Endothelial cell of umbilical vein (primary cell): ENCODE results near the gene OR5L1. TPM values are rescaled to one million over a fixed set of nuclear protein-coding genes. Genes with fewer than 3 reads are reported as not detected.

Experiments
- BruUV-seq: library from RNA; stranded (reverse); fragments of 400-500 nt; replicated peaks from 2 replicates; lab custom pipeline; 2021; lab: Mats Ljungman, UMichigan
- CTCF ChIA-PET: fragments of 300-600, 350-600 bp; sonication (Branson Sonifier 250); formaldehyde crosslinking; loops from one replicate; lab custom pipeline; 2021; ENCODE audit warnings: antibody characterized with exemption, inconsistent platforms; lab: Charles Lee
- POLR2A ChIA-PET: fragments of 300-600, 350-600 bp; sonication (Branson Sonifier 250); formaldehyde crosslinking; loops from one replicate; lab custom pipeline; 2021; ENCODE audit warnings: antibody characterized with exemption, inconsistent platforms; lab: Charles Lee
- DNase-seq: peaks from one replicate; pipeline ENCODE4 v3.0.0-alpha.2; 2011; ENCODE audit warnings: low read depth, low spot score
- FAIRE-seq: peaks from 2 replicates; lab custom pipeline; 2011; peaks lifted over from hg19 to GRCh38; lab: Jason Lieb, UNC
- H2AFZ ChIP-seq: 2 replicates; pipeline ENCODE4 v1.6.0; 2012; ENCODE audit warnings: low read depth, low read length, control low read depth, inconsistent platforms
- H3K27ac ChIP-seq: 2 replicates; pipeline ENCODE4 v1.5.1; 2011; ENCODE audit warnings: low read depth, mild to moderate bottlenecking, control low read depth, low read length, moderate library complexity; ENCODE audit not compliant: insufficient read depth
- H3K27me3 ChIP-seq, 2 experiments: 2 replicates each; pipeline versions ENCODE4 v1.6.0 to v1.6.1; 2011; ENCODE audit warnings: low read length in 2 of 2, mixed read lengths in 1 of 2; ENCODE audit not compliant: control insufficient read depth in 2 of 2, insufficient read depth in 2 of 2
- H3K36me3 ChIP-seq, 2 experiments: 2 replicates in 1 of 2; 3 replicates in 1 of 2; pipeline ENCODE4 v1.5.1; 2011; ENCODE audit warnings: low read length in 2 of 2, mild to moderate bottlenecking in 1 of 2, moderate library complexity in 1 of 2; ENCODE audit not compliant: control insufficient read depth in 2 of 2, insufficient read depth in 2 of 2; ENCODE audit errors: extremely low read depth in 1 of 2
- H3K4me1 ChIP-seq: 3 replicates; pipeline ENCODE4 v1.5.1; 2011; ENCODE audit warnings: mild to moderate bottlenecking, low read length; ENCODE audit not compliant: control insufficient read depth, insufficient read depth; ENCODE audit errors: extremely low read depth
- H3K4me2 ChIP-seq: 2 replicates; pipeline ENCODE4 v1.6.1; 2011; ENCODE audit warnings: low read length, control low read depth, mixed read lengths; ENCODE audit not compliant: insufficient read depth
- H3K4me3 ChIP-seq, 3 experiments: fragments of 200-600 bp in 1 of 3; sonication (generic), shearing (Covaris generic) in 1 of 3; replicated peaks in 1 of 3; 2 replicates each; pipeline ENCODE4 v1.5.1; 2011 to 2016; ENCODE audit warnings: control low read depth in 3 of 3, low read length in 3 of 3, mild to moderate bottlenecking in 2 of 3, inconsistent platforms in 1 of 3, low read depth in 1 of 3, moderate library complexity in 1 of 3; ENCODE audit not compliant: insufficient read depth in 1 of 3
- H3K79me2 ChIP-seq: 2 replicates; pipeline ENCODE4 v1.6.0; 2012; ENCODE audit warnings: low read length, inconsistent platforms; ENCODE audit not compliant: control insufficient read depth, insufficient read depth
- H3K9ac ChIP-seq: replicated peaks from 2 replicates; pipeline ENCODE3; 2011; ENCODE audit warnings: low read length, control low read depth; ENCODE audit not compliant: insufficient read depth; ENCODE audit errors: extremely low read depth
- H3K9me1 ChIP-seq: replicated peaks from 3 replicates; pipeline ENCODE4 v1.6.0; 2011; ENCODE audit warnings: mild to moderate bottlenecking, low read length; ENCODE audit not compliant: control insufficient read depth, insufficient read depth; ENCODE audit errors: extremely low read depth
- H3K9me3 ChIP-seq: replicated peaks from 2 replicates; pipeline ENCODE4 v1.5.1; 2012; ENCODE audit warnings: low read length, inconsistent platforms; ENCODE audit not compliant: control insufficient read depth, insufficient read depth
- H4K20me1 ChIP-seq: replicated peaks from 2 replicates; pipeline ENCODE3; 2011; ENCODE audit warnings: mild to moderate bottlenecking, low read length; ENCODE audit not compliant: control insufficient read depth, insufficient read depth; ENCODE audit errors: extremely low read depth
- EZH2 ChIP-seq: IDR thresholded peaks from 2 replicates; pipeline ENCODE4 v1.6.1; 2012; ENCODE audit warnings: borderline replicate concordance, low read depth, mild to moderate bottlenecking, moderate library complexity, low read length, inconsistent platforms; ENCODE audit not compliant: severe bottlenecking
- FOS ChIP-seq: IDR thresholded peaks from 2 replicates; pipeline ENCODE4 v1.6.1; 2011; ENCODE audit warnings: mild to moderate bottlenecking, low read length, moderate library complexity, borderline replicate concordance; ENCODE audit not compliant: insufficient read depth
- GATA2 ChIP-seq: IDR thresholded peaks from 2 replicates; pipeline ENCODE4 v1.7.0; 2011; ENCODE audit warnings: low read depth, mild to moderate bottlenecking, moderate library complexity, mixed read lengths, low read length; ENCODE audit not compliant: insufficient read length, insufficient read depth
- JUN ChIP-seq: IDR thresholded peaks from 2 replicates; pipeline ENCODE4 v1.6.1; 2011; ENCODE audit warnings: borderline replicate concordance, low read depth; ENCODE audit not compliant: insufficient read length, insufficient read depth
- MYC ChIP-seq: IDR thresholded peaks from one replicate; pipeline ENCODE4 v1.6.1; 2011; ENCODE audit warnings: mild to moderate bottlenecking, low read depth, low read length
- POLR2A ChIP-seq: IDR thresholded peaks from 2 replicates; pipeline ENCODE4 v1.6.1; 2012; ENCODE audit warnings: low read depth, mild to moderate bottlenecking, control low read depth, low read length
- POLR2AphosphoS5 ChIP-seq: IDR thresholded peaks from 2 replicates; pipeline ENCODE4 v1.6.1; 2012; ENCODE audit warnings: low read depth, mild to moderate bottlenecking, control low read depth, low read length, moderate library complexity; ENCODE audit not compliant: insufficient read depth
- dilution Hi-C: fragments of 300-500 bp; cut with MboI; formaldehyde crosslinking; loops from one replicate; pipeline ENCODE4 v1.15.0; 2019; ENCODE audit warnings: low sequenced_read_pairs; ENCODE audit not compliant: extremely low pct_ligation_motif_present
- intact Hi-C: fragments of 100-400 bp; cut with micrococcal nuclease; formaldehyde crosslinking; loops from one replicate; pipeline ENCODE4 v1.10.0; 2022
- polyA plus RNA-seq, 4 experiments: library from polyadenylated mRNA; depleted of rRNA in 3 of 4; stranded (reverse) in 3 of 4; unstranded in 1 of 4; fragments of >200 nt; gene quantifications; 2 replicates each; pipeline versions ENCODE4 v1.2.1 to v1.2.3, GENCODE V29; 2011 to 2012; ENCODE audit warnings: missing spikeins in 1 of 4
- total RNA-seq: library from RNA; stranded (reverse); gene quantifications from 2 replicates; pipeline ENCODE4 v1.2.3, GENCODE V29; 2021
- TF ChIP-seq, protein P1 (sequence below): IDR thresholded peaks from 2 replicates; pipeline ENCODE4 v1.6.1; 2011; ENCODE audit not compliant: insufficient read depth, insufficient read length
- TF ChIP-seq, protein P2 (sequence below), 2 donors: IDR thresholded peaks; 1 replicate in 1 of 2; 2 replicates in 1 of 2; pipeline ENCODE4 v1.5.1; 2011; ENCODE audit warnings: low read length in 2 of 2, mild to moderate bottlenecking in 2 of 2, moderate library complexity in 2 of 2, control low read depth in 1 of 2, inconsistent platforms in 1 of 2, low read depth in 1 of 2; ENCODE audit not compliant: insufficient read depth in 1 of 2; ENCODE audit errors: extremely low read depth in 1 of 2

Gene OR5L1
- total and polyA plus RNA-seq, 2 donors (not counting 3 experiments of a cell fraction or from before 2014, with no cell fraction given), result not detected

DNA sequence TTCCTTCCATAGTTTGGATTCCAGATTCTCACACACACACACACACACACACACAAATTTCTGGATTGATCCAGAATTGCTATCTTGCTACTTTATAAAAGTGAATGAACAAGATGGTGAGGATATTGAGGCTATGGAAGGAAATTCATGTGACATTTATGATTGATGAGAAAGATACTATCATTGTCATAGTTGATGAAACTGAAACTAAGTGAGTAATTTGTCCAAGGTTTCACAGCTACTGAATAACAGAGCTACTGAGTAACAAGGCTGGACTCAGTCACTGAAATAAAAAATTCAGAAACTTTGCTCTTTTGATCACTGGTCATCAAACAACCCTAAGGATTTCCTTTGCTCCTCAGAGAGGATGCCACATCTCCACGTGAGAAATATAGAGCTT is 43.5 kb downstream of the OR5L1 start:
- BruUV-seq, result no TSS peak
- dilution Hi-C loops, result no loop called here
- POLR2A ChIA-PET, result no interaction called here

More for the DNA sequence above, 43.5 kb downstream of the OR5L1 start:
- no peak for TF ChIP-seq GATA2
- TF ChIP-seq FOS, result no peak
- TF ChIP-seq, protein P1, sequence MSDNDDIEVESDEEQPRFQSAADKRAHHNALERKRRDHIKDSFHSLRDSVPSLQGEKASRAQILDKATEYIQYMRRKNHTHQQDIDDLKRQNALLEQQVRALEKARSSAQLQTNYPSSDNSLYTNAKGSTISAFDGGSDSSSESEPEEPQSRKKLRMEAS, result no peak
- TF ChIP-seq, protein P2, sequence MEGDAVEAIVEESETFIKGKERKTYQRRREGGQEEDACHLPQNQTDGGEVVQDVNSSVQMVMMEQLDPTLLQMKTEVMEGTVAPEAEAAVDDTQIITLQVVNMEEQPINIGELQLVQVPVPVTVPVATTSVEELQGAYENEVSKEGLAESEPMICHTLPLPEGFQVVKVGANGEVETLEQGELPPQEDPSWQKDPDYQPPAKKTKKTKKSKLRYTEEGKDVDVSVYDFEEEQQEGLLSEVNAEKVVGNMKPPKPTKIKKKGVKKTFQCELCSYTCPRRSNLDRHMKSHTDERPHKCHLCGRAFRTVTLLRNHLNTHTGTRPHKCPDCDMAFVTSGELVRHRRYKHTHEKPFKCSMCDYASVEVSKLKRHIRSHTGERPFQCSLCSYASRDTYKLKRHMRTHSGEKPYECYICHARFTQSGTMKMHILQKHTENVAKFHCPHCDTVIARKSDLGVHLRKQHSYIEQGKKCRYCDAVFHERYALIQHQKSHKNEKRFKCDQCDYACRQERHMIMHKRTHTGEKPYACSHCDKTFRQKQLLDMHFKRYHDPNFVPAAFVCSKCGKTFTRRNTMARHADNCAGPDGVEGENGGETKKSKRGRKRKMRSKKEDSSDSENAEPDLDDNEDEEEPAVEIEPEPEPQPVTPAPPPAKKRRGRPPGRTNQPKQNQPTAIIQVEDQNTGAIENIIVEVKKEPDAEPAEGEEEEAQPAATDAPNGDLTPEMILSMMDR (IDR thresholded peaks at IDR 0.05; ENCODE audit: extremely low read depth in 1 of 2, insufficient read depth in 1 of 2, low read depth in 1 of 2, low read length in 2 of 2), result no peak
- TF ChIP-seq EZH2, result no peak
- TF ChIP-seq POLR2A, result no peak
- TF ChIP-seq MYC, result no peak
- TF ChIP-seq JUN, result no peak
- TF ChIP-seq POLR2AphosphoS5, result no peak
- no peaks in the 10 kb centered on the region for H4K20me1 ChIP-seq
- CTCF ChIA-PET, result no interaction called here
- no peak overlapping the region for H3K27ac ChIP-seq
- H3K4me2 ChIP-seq, result no peak overlapping the region
- no peaks in the 10 kb centered on the region for H3K79me2 ChIP-seq
- H3K4me1 ChIP-seq, result no peaks in the 10 kb centered on the region
- DNase-seq (no peak), FAIRE-seq (no peak)
- no peaks in the 10 kb centered on the region for H3K9me1 ChIP-seq
- H3K9me3 ChIP-seq, result peaks cover 2% of the 10 kb centered on the region
- H3K9ac ChIP-seq, result no peak overlapping the region
- intact Hi-C loops, result no loop called here
- no peaks in the 10 kb centered on the region for H3K36me3 ChIP-seq
- H2AFZ ChIP-seq, result no peak overlapping the region
- no peak overlapping the region for H3K4me3 ChIP-seq
- H3K27me3 ChIP-seq, result no peaks in the 10 kb centered on the region

Other genes with a start within 250 kb of the OR5L1 start
- not detected in 2 replicates for gene OR4C16, start 239.2 kb upstream of the OR5L1 start, total RNA-seq
- gene OR4C16, start 239.2 kb upstream of the OR5L1 start, polyA plus RNA-seq, result not detected in 2 replicates
- gene OR4C11, start 203.7 kb upstream of the OR5L1 start, total RNA-seq, result not detected in 2 replicates
- gene OR4C11, start 203.7 kb upstream of the OR5L1 start, polyA plus RNA-seq, result not detected in 2 replicates
- not detected in 2 replicates for gene OR4P4, start 176.3 kb upstream of the OR5L1 start, total RNA-seq
- not detected in 2 replicates for gene OR4P4, start 176.3 kb upstream of the OR5L1 start, polyA plus RNA-seq
- not detected in 2 replicates for gene OR4S2, start 163.0 kb upstream of the OR5L1 start, total RNA-seq
- gene OR4S2, start 163.0 kb upstream of the OR5L1 start, polyA plus RNA-seq, result not detected in 2 replicates
- not detected in 2 replicates for gene OR4C6, start 149.2 kb upstream of the OR5L1 start, total RNA-seq
- not detected in 2 replicates for gene OR4C6, start 149.2 kb upstream of the OR5L1 start, polyA plus RNA-seq
- gene OR5D13, start 37.9 kb upstream of the OR5L1 start, total RNA-seq, result not detected in 2 replicates
- not detected in 2 replicates for gene OR5D13, start 37.9 kb upstream of the OR5L1 start, polyA plus RNA-seq
- not detected in 2 replicates for gene OR5D14, start 15.8 kb upstream of the OR5L1 start, total RNA-seq
- gene OR5D14, start 15.8 kb upstream of the OR5L1 start, polyA plus RNA-seq, result not detected in 2 replicates
- not detected in 2 replicates for gene OR5D18, start 8.3 kb downstream of the OR5L1 start, total RNA-seq
- not detected in 2 replicates for gene OR5D18, start 8.3 kb downstream of the OR5L1 start, polyA plus RNA-seq
- not detected in 2 replicates for gene OR5L2, start 15.9 kb downstream of the OR5L1 start, total RNA-seq
- not detected in 2 replicates for gene OR5L2, start 15.9 kb downstream of the OR5L1 start, polyA plus RNA-seq
- not detected in 2 replicates for gene OR5D16, start 27.4 kb downstream of the OR5L1 start, total RNA-seq
- not detected in 2 replicates for gene OR5D16, start 27.4 kb downstream of the OR5L1 start, polyA plus RNA-seq
- not detected in 2 replicates for gene TRIM51, start 71.9 kb downstream of the OR5L1 start, total RNA-seq
- gene TRIM51, start 71.9 kb downstream of the OR5L1 start, polyA plus RNA-seq, result not detected in 2 replicates
- gene OR5W2, start 103.2 kb downstream of the OR5L1 start, total RNA-seq, result not detected in 2 replicates
- not detected in 2 replicates for gene OR5W2, start 103.2 kb downstream of the OR5L1 start, polyA plus RNA-seq
- gene OR5I1, start 125.0 kb downstream of the OR5L1 start, total RNA-seq, result not detected in 2 replicates
- not detected in 2 replicates for gene OR5I1, start 125.0 kb downstream of the OR5L1 start, polyA plus RNA-seq
- not detected in 2 replicates for gene OR10AG1, start 158.6 kb downstream of the OR5L1 start, total RNA-seq
- not detected in 2 replicates for gene OR10AG1, start 158.6 kb downstream of the OR5L1 start, polyA plus RNA-seq
- gene OR5F1, start 183.3 kb downstream of the OR5L1 start, total RNA-seq, result not detected in 2 replicates
- gene OR5F1, start 183.3 kb downstream of the OR5L1 start, polyA plus RNA-seq, result not detected in 2 replicates
- gene OR5AS1, start 216.3 kb downstream of the OR5L1 start, total RNA-seq, result not detected in 2 replicates
- not detected in 2 replicates for gene OR5AS1, start 216.3 kb downstream of the OR5L1 start, polyA plus RNA-seq